Left ventricle myocardium superior (tissue), 1 donor: ENCODE results near the gene IL22RA1. TPM values are rescaled to one million over a fixed set of nuclear protein-coding genes. Genes with fewer than 3 reads are reported as not detected.
A peak's percentile ranks its signal among the peaks of the same experiment; 100 is the strongest.

ENCODE experiments used
- ATAC-seq: fragments of 200-7000 bp; cut with Tn5 transposase; one replicate; pipeline ENCODE4 v1.9.1; 2020; ENCODE audit warnings: mild to moderate bottlenecking, moderate library complexity
- DNase-seq: peaks from one replicate; pipeline ENCODE4 v3.0.0-alpha.2; 2020
- intact Hi-C: fragments of 100-400 bp; cut with micrococcal nuclease; formaldehyde crosslinking; loops from one replicate; pipeline ENCODE4 v1.11.0; 2022
- long read RNA-seq: library from polyadenylated mRNA; unstranded; transcript quantifications from one replicate; pipeline ENCODE4 v2.0.0, GENCODE V29; 2021
- total RNA-seq: library from RNA; stranded (reverse); fragmentation: NEBNext Ultra II Directional; extraction: Animal tissue kit (Norgen Biotek cat#: 25700); gene quantifications from one replicate; pipeline ENCODE4 v1.2.1, GENCODE V29; 2021
- donor health status: DM: no; HTN: yes; CAD: no; lungs with severe emphysema.

IL22RA1 gene
- 0.22 TPM for total RNA-seq
- long read RNA-seq = 0 reads

GRCh38 chr1:24142546-24143534 lies at the start of gene IL22RA1:
Gene IL22RA1, minus strand, starts transcription at chr1:24143140. Its CDS starts 58 bp downstream, at chr1:24143082.
- DNase-seq = peak; percentile 58
- ATAC-seq = peak; percentile 83
- intact Hi-C loops = no loop called here

- ATAC-seq = no peak
- DNase-seq = no peak
- intact Hi-C loops = no loop called here
Observed at GRCh38 chr1:24191860-24192259, 48.9 kb upstream of the IL22RA1 start.

- intact Hi-C loops = no loop called here
- no peak for ATAC-seq
Observed at GRCh38 chr1:24190983-24191461, 48.1 kb upstream of the IL22RA1 start.

GRCh38 chr1:24189528-24189927 lies 46.6 kb upstream of the IL22RA1 start:
- intact Hi-C loops = no loop called here
- ATAC-seq (no peak), DNase-seq (no peak)

More at GRCh38 chr1:24190983-24191461, 48.1 kb upstream of the IL22RA1 start:
- DNase-seq = no peak

GRCh38 chr1:24186993-24187790 lies 44.3 kb upstream of the IL22RA1 start, which contains the start of gene IFNLR1:
Gene IFNLR1, minus strand, starts transcription at chr1:24187289. Its CDS starts 41 bp downstream, at chr1:24187248.
- peak; percentile 79 for DNase-seq

GRCh38 chr1:24186711-24186992 lies 43.7 kb upstream of the IL22RA1 start:
- intact Hi-C loops = no loop called here
- ATAC-seq (no peak), DNase-seq (no peak)

More at GRCh38 chr1:24186993-24187790, 44.3 kb upstream of the IL22RA1 start, which contains the start of gene IFNLR1:
- ATAC-seq = peak; percentile 92
- intact Hi-C loops = no loop called here

GRCh38 chr1:24186031-24186710 lies 43.2 kb upstream of the IL22RA1 start:
- no peak for ATAC-seq
- intact Hi-C loops = no loop called here
- no peak for DNase-seq

- DNase-seq (no peak), ATAC-seq (no peak)
Observed at GRCh38 chr1:24185076-24185475, 42.1 kb upstream of the IL22RA1 start.

GRCh38 chr1:24182061-24182460 lies 39.1 kb upstream of the IL22RA1 start:
- intact Hi-C loops = no loop called here
- ATAC-seq = peak; percentile 40
- DNase-seq = no peak

More at GRCh38 chr1:24185076-24185475, 42.1 kb upstream of the IL22RA1 start:
- intact Hi-C loops = no loop called here

GRCh38 chr1:24181619-24182018 lies 38.7 kb upstream of the IL22RA1 start:
- no peak for ATAC-seq
- intact Hi-C loops = no loop called here
- DNase-seq = no peak

- no peak for DNase-seq
- intact Hi-C loops = no loop called here
Observed at GRCh38 chr1:24180676-24181075, 37.7 kb upstream of the IL22RA1 start.

GRCh38 chr1:24179251-24179840 lies 36.4 kb upstream of the IL22RA1 start:
- intact Hi-C loops = no loop called here
- DNase-seq (no peak), ATAC-seq (no peak)

More at GRCh38 chr1:24180676-24181075, 37.7 kb upstream of the IL22RA1 start:
- no peak for ATAC-seq

- intact Hi-C loops = no loop called here
- no peak for ATAC-seq
- no peak for DNase-seq
Observed at GRCh38 chr1:24178407-24178806, 35.5 kb upstream of the IL22RA1 start.

- no peak for DNase-seq
- intact Hi-C loops = no loop called here
- no peak for ATAC-seq
Observed at GRCh38 chr1:24177161-24177560, 34.2 kb upstream of the IL22RA1 start.

- ATAC-seq (no peak), DNase-seq (no peak)
- intact Hi-C loops = no loop called here
Observed at GRCh38 chr1:24175033-24175755, 32.3 kb upstream of the IL22RA1 start.

- DNase-seq (no peak), ATAC-seq (no peak)
- intact Hi-C loops = no loop called here
Observed at GRCh38 chr1:24173638-24174575, 31.0 kb upstream of the IL22RA1 start.

- no peak for DNase-seq
- intact Hi-C loops = no loop called here
- ATAC-seq = no peak
Observed at GRCh38 chr1:24172598-24172997, 29.7 kb upstream of the IL22RA1 start.
